Ishikawa (cell line): ENCODE data around the gene DDX56.

Source experiments
- CEBPB ChIP-seq: IDR thresholded peaks from 2 replicates; pipeline ENCODE4 v1.6.1; 2012
- CREB1 ChIP-seq: IDR thresholded peaks from 2 replicates; pipeline ENCODE4 v1.6.1; 2012; ENCODE audit warnings: low read depth
- EGR1 ChIP-seq: IDR thresholded peaks from 2 replicates; pipeline ENCODE4 v1.6.1; 2012
- EP300 ChIP-seq: IDR thresholded peaks from 2 replicates; pipeline ENCODE4 v1.6.1; 2012; ENCODE audit warnings: borderline replicate concordance
- FOXM1 ChIP-seq: IDR thresholded peaks from 2 replicates; pipeline ENCODE4 v1.6.1; 2012; ENCODE audit warnings: low read depth, borderline replicate concordance
- NFIC ChIP-seq: IDR thresholded peaks from 2 replicates; pipeline ENCODE4 v1.6.1; 2012
- RAD21 ChIP-seq: IDR thresholded peaks from 2 replicates; pipeline ENCODE4 v1.6.1; 2012; ENCODE audit warnings: low read depth
- TAF1 ChIP-seq: IDR thresholded peaks from 2 replicates; pipeline ENCODE4 v1.6.1; 2012; ENCODE audit warnings: low read depth, mild to moderate bottlenecking
- TCF12 ChIP-seq: IDR thresholded peaks from 2 replicates; pipeline ENCODE4 v1.6.1; 2012; ENCODE audit warnings: low read depth
- TEAD4 ChIP-seq: IDR thresholded peaks from 2 replicates; pipeline ENCODE4 v1.6.1; 2012
- USF1 ChIP-seq: IDR thresholded peaks from 2 replicates; pipeline ENCODE4 v1.6.1; 2012
- YY1 ChIP-seq: IDR thresholded peaks from 2 replicates; pipeline ENCODE4 v1.6.1; 2012; ENCODE audit warnings: low read depth
- ZBTB7A ChIP-seq: IDR thresholded peaks from 2 replicates; pipeline ENCODE4 v1.6.1; 2012; ENCODE audit warnings: low read depth
- TF ChIP-seq, protein P1 (sequence below): IDR thresholded peaks from 2 replicates; pipeline ENCODE4 v1.6.1; 2012
- TF ChIP-seq, protein P2 (sequence below): IDR thresholded peaks from 2 replicates; pipeline ENCODE4 v1.6.1; 2012; ENCODE audit warnings: low read depth, mild to moderate bottlenecking

DDX56 gene

DNA sequence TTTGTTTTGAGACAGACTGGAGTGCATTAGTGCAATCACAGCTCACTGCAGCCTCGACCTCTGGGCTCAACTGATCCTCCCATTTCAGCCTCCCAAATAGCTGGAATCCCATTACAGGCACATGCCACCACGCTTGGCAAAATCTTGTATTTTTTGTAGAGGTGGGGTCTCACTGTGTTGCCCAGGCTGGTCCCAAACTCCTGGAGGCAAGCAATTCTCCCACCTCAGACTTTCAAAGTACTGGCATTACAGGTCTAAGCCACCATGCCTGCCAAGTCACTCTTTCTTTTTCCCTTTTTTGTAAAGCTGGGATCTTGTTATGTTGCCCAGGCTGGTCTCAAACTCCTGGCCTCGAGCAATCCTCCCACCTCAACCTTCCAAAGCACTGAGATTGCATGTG lies 24.3 kb downstream of the DDX56 start:
- TF ChIP-seq YY1 (no peak), FOXM1 (no peak), TEAD4 (no peak), RAD21 (no peak), EP300 (no peak), NFIC (no peak), TAF1 (no peak), CREB1 (no peak), TCF12 (no peak), EGR1 (no peak)
- TF ChIP-seq, protein P1, sequence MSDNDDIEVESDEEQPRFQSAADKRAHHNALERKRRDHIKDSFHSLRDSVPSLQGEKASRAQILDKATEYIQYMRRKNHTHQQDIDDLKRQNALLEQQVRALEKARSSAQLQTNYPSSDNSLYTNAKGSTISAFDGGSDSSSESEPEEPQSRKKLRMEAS = no peak

DNA sequence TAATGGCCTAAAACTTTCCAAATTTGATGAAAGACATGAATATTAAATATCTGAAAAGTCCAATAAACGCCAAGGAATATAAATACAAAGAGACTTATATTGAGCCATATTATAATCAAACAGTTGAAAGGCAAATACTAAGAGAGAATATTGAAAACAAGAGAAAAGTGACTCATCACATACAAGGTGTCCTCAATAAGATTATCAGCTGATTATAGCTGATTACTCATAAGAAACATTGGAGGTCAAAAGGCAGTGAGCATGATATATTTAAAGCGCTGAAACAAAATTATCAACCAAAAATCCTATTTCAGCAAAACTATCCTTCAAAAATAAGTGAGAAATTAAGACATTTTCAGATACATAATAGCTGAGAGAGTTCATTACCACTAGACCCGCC lies 24.8 kb downstream of the DDX56 start:
- TF ChIP-seq RAD21 (no peak), CEBPB (no peak), YY1 (no peak), FOXM1 (no peak), EGR1 (no peak), TEAD4 (no peak), TCF12 (no peak), ZBTB7A (no peak), CREB1 (no peak), NFIC (no peak), EP300 (no peak), USF1 (no peak), TAF1 (no peak)
- TF ChIP-seq, protein P2, sequence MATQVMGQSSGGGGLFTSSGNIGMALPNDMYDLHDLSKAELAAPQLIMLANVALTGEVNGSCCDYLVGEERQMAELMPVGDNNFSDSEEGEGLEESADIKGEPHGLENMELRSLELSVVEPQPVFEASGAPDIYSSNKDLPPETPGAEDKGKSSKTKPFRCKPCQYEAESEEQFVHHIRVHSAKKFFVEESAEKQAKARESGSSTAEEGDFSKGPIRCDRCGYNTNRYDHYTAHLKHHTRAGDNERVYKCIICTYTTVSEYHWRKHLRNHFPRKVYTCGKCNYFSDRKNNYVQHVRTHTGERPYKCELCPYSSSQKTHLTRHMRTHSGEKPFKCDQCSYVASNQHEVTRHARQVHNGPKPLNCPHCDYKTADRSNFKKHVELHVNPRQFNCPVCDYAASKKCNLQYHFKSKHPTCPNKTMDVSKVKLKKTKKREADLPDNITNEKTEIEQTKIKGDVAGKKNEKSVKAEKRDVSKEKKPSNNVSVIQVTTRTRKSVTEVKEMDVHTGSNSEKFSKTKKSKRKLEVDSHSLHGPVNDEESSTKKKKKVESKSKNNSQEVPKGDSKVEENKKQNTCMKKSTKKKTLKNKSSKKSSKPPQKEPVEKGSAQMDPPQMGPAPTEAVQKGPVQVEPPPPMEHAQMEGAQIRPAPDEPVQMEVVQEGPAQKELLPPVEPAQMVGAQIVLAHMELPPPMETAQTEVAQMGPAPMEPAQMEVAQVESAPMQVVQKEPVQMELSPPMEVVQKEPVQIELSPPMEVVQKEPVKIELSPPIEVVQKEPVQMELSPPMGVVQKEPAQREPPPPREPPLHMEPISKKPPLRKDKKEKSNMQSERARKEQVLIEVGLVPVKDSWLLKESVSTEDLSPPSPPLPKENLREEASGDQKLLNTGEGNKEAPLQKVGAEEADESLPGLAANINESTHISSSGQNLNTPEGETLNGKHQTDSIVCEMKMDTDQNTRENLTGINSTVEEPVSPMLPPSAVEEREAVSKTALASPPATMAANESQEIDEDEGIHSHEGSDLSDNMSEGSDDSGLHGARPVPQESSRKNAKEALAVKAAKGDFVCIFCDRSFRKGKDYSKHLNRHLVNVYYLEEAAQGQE = no peak
- TF ChIP-seq, protein P1 = no peak

DNA sequence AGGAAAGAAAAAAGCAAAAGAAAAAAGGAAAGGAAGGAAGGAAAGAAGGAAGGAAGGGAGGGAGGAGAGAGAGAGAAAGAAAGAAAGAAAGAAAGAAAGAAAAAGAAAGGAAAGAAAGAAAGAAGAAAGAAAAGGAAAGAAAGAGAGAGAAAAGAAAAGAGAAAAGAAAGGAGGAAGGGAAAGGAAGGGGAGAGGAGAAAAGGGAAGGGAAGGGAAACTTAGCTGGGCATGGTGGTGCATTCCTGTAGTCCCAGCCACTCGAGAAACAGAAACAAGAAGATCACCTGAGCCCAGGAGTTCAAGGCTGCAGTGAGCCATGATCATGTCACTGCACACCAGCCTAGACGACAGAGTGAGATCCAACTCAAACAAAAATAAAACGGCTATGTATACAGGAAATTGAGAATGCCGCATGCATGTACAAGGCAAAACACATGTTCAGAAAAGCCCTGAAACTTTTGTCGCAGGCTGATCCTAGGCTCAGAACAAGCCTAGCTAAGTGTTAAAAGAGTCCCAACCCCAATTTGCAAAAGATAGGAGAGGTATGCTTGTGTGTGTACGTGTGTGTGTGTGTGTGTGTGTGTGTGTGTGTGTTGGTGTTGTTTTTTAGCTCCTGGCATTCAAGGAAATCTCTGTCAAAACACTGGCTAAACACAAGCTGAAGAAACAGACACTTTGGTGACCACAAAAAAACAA lies 26.0 kb downstream of the DDX56 start:
- TF ChIP-seq NFIC (no peak), FOXM1 (no peak), CREB1 (no peak), RAD21 (no peak), EGR1 (no peak), YY1 (no peak), USF1 (no peak), CEBPB (no peak), TEAD4 (no peak), TCF12 (no peak), EP300 (no peak), ZBTB7A (no peak), TAF1 (no peak)
- TF ChIP-seq, protein P1 = no peak
- TF ChIP-seq, protein P2 = no peak

- TF ChIP-seq YY1 = no peak
- TF ChIP-seq, protein P2 = no peak
- no peak for TF ChIP-seq CREB1
- TF ChIP-seq RAD21 = no peak
- no peak for TF ChIP-seq EP300
- TF ChIP-seq FOXM1 = no peak
- no peak for TF ChIP-seq TCF12
- TF ChIP-seq TEAD4 = no peak
- TF ChIP-seq EGR1 = no peak
- no peak for TF ChIP-seq ZBTB7A
- no peak for TF ChIP-seq TAF1
- TF ChIP-seq NFIC = no peak
Measured at GRCh38 chr7:44541876-44542610, 31.7 kb downstream of the DDX56 start.
